Bronchial epithelial cell (primary cell): Measurements from ENCODE around the gene MAL. TPM values are rescaled to one million over a fixed set of nuclear protein-coding genes. Genes with fewer than 3 reads are reported as not detected.

Experiments
- DNase-seq: peaks from one replicate; pipeline ENCODE4 v3.0.0-alpha.2; 2010; ENCODE audit warnings: low read depth
- FAIRE-seq: peaks from 2 replicates; lab custom pipeline; 2011; peaks lifted over from hg19 to GRCh38; lab: Jason Lieb, UNC
- H3K27me3 ChIP-seq: 2 replicates; pipeline ENCODE4 v1.5.1; 2011; ENCODE audit warnings: low read length; ENCODE audit not compliant: control insufficient read depth, insufficient read depth
- H3K36me3 ChIP-seq: 2 replicates; pipeline ENCODE4 v1.5.1; 2011; ENCODE audit warnings: low read length; ENCODE audit not compliant: control insufficient read depth, insufficient read depth
- H3K4me3 ChIP-seq: 2 replicates; pipeline ENCODE4 v1.5.1; 2011; ENCODE audit warnings: mild to moderate bottlenecking, low read depth, low read length, control low read depth
- CTCF ChIP-seq: IDR thresholded peaks from 2 replicates; pipeline ENCODE4 v1.5.1; 2011; ENCODE audit warnings: mild to moderate bottlenecking, moderate library complexity, low read length, control low read depth, inconsistent platforms; ENCODE audit not compliant: insufficient read depth, severe bottlenecking
- total RNA-seq: library from RNA; depleted of rRNA; stranded (reverse); fragments of >200 nt; gene quantifications from 2 replicates; pipeline ENCODE4 v1.2.1, GENCODE V29; 2014

The MAL gene
- total RNA-seq, 1 donor from 2014 or later = 1.1 TPM

- no peaks in the 10 kb centered on the region for H3K27me3 ChIP-seq
- FAIRE-seq (no peak), DNase-seq (no peak)
These were observed 14.9 kb downstream of the MAL start for GRCh38 chr2:95040426-95040825.

DNA sequence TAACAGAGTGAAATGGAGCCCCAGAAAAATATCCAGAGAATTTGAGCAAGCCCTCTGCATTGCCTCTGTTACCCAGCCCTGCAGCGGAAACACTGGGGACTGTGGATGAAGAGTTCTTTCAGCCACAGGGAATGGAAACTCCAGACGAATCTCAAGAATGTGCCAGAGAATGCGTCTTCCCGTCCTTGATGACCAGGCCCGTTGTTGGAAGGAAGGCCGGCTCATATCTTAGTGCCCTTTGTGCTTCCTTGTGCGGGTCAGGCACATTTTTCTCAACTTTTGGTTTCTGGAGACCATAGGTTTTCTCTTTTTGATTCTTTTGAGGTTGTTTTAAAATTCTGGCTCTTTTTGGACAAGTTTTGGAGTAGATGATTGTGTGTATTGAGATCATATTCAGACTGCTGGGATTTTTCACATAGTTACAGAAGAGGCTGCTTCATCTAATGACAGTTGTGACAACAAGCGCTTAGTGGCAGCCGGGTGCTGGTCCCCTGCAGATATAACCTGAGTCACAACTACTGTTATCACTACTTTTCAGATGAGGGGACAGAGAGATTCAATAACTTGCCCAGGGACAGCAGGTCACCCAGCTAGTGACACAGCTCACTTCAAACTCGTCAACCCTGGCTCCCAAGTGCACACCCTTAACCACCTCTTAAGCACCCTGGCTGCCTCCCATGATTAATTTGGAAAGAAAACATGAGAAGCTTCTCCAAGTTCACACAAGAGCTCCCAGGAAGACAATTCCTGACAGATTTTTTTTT, 15.7 kb downstream of the MAL start:
- TF ChIP-seq CTCF = no peak
- Histone ChIP-seq H3K4me3 (no peak overlapping the region), H3K36me3 (no peaks in the 10 kb centered on the region), H3K27me3 (no peaks in the 10 kb centered on the region)
- FAIRE-seq = no peak
- DNase-seq = no peak

More at GRCh38 chr2:95040426-95040825, 14.9 kb downstream of the MAL start:
- no peak for TF ChIP-seq CTCF
- H3K36me3 ChIP-seq = no peaks in the 10 kb centered on the region
- no peak overlapping the region for H3K4me3 ChIP-seq

GRCh38 chr2:95041824-95042442, 16.4 kb downstream of the MAL start:
- TF ChIP-seq CTCF = no peak

GRCh38 chr2:95042472-95043271, 17.2 kb downstream of the MAL start:
- Histone ChIP-seq H3K36me3 (no peaks in the 10 kb centered on the region), H3K4me3 (no peak overlapping the region), H3K27me3 (no peaks in the 10 kb centered on the region)
- no peak for TF ChIP-seq CTCF
- DNase-seq (peak; percentile 14), FAIRE-seq (no peak)

More at GRCh38 chr2:95041824-95042442, 16.4 kb downstream of the MAL start:
- no peak for DNase-seq
- Histone ChIP-seq H3K27me3 (no peaks in the 10 kb centered on the region), H3K36me3 (no peaks in the 10 kb centered on the region), H3K4me3 (no peak overlapping the region)
- FAIRE-seq = no peak

DNA sequence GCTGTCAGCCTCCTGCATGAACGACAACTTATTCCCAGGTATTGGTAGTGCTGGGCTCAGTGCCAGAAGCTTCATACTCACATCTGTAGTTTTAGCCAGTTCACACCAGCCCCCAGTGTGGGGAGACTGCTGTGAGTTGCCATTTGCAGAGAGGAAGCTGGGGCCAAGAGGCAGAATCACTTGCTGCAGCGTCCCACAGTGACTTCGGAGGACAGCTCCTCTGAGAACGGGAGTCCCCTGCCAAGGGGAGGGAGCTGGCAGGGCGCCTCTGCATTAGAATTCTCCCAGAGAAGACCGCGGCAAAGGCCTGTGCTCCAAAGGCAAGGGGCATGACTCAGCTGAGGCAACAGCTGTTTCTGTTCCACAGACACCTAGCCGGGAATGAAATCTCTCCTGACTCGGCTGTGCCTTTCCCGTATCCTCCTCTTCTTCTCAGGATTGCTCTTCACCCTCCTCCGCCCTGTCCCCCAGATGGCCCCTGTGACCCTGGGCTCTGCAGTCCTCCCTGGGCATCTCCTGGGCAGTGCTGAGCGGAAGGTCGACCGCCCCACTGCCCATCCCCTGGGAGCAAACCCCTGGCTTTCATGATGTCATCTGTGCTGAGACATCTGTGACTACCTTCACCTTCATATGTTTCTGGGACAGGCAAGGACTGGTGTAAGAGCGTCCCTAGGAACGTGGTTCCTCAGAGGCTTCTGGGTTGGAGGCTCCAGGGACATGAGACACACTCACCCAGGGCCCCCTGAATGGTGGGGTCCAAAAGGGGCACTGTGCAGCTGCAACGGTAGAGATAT, 18.0 kb downstream of the MAL start:
- peak; percentile 39 for DNase-seq
- H3K36me3 ChIP-seq = no peaks in the 10 kb centered on the region
- no peaks in the 10 kb centered on the region for H3K27me3 ChIP-seq
- no peak for TF ChIP-seq CTCF
- no peak for FAIRE-seq
- H3K4me3 ChIP-seq = no peak overlapping the region
